CD4-positive, alpha-beta T cell treated with Interleukin-12 subunit alpha and Interleukin-12 subunit beta, for 1 hour (primary cell): ENCODE data around the gene ATP6V0D1.
"Not testable (repeated sequence)": the region's sequence is repeated elsewhere in the genome, so short reads cannot be mapped to it uniquely, and the experiment has no call there.

ENCODE experiments used
- DNase-seq: peaks from one replicate; pipeline ENCODE4 v3.0.0-alpha.2; 2020

ATP6V0D1 gene

GRCh38 chr16:67480833-67481560 is at the start of gene ATP6V0D1:
TSS of gene ATP6V0D1 (minus strand) at chr16:67481157. CDS start at chr16:67481086, 71 bp downstream.
- peak; percentile 99 for DNase-seq

DNA sequence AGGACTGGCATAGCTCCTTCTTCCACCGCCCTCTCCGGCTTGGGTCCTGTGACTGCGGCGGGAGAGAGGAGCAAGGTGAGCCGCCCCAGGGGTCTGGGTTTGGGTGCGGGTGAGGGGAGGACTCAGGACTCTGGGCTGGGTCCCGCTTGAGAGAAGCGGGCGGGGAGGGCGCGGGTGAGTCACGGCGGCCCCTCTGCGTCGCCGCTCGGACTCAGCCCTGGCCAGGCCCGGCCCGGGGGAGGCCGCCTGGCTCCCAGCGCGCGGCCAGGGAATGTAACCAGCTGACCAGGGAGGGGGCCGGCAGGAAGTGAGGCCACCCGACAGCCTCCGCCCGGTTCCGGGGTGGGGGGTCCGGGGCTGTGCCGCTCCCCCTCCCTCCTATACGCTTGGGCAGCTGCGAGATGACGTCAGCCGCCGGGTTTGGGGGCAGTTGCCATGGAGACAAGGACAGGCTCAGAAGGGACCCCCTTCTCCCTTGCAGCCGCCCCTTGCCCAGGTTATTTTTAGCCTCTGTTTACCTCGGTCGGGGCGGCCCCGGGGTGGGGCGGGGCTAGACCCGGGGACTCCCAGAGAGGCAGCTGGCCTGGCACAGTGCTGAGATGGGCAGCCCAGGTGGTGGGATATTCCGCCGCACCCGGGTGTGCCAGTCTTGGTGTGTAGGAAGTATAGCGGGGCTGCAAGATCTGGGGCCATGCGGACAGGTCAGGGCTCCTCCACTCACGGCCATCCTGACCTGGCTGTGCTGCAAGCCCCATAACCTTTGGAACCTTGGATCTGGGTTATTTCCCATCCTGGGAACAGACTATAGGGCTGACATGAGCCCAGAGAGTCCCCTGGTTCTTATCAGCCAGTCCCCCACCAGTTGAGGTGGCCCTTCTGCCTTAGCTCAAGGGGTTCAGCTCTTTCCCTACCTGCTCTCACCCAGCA is 49.3 kb upstream of the ATP6V0D1 start:
- peak; percentile 55 for DNase-seq

DNA sequence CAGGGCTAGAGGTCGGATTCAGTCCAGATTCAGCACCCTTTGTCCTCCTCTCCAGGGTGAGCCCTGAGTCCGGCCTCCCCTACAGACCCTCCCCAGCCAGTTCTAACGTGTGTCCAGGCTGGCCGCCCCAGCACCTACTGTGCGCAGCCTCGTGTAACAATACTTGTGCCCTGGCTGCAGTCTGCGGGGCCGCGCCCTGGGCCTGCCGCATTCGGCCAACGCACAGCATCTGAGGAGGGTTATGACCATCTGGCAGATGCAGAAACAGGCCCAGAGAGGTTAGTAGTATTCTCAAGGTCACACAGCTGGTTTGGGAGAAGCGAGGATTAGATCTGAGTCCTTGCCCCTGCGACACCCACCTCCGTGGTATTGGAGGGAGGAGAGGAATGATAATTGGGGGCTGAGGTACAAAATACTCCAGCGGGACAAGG is 48.6 kb upstream of the ATP6V0D1 start:
- DNase-seq, result no peak

- DNase-seq, result no peak
These were observed 48.1 kb upstream of the ATP6V0D1 start for GRCh38 chr16:67528870-67529581.

- DNase-seq, result peak; percentile 62
These were observed 47.4 kb upstream of the ATP6V0D1 start, which contains the start of gene RIPOR1 for GRCh38 chr16:67528222-67528869. TSS of gene RIPOR1 (plus strand) at chr16:67528829. CDS start at chr16:67538447, 9,618 bp downstream.

DNA sequence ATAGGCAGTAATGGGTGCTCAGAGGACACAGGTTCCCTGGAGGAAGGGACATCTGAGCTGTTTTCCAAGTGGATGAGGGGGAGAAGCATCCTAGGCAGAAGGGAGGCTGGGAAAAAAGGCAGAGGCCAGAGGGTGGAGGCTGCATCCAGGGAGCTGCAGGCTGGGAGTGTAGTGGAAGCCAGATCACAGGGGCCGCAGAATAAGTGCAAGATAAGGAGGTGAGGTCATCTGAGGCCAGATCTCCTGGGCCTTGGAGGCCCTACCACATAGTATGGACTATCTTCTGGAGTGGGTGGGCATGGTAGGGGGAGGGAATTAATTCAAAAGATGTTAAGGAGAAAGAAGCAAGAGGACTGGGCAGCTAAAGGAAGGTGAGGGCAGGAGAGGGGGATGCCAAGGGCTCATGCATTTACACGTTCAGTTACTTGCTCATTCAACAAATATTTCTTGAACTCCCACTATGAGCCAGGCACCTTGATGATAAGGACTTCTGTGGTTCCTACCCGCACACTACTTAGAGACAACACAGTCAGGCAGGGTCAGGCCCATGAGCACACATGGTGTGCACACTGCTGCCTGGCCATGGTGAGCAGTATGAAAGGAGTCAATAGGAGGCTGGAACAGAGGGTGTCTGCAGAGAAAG is 45.3 kb upstream of the ATP6V0D1 start:
- DNase-seq, result no peak

DNA sequence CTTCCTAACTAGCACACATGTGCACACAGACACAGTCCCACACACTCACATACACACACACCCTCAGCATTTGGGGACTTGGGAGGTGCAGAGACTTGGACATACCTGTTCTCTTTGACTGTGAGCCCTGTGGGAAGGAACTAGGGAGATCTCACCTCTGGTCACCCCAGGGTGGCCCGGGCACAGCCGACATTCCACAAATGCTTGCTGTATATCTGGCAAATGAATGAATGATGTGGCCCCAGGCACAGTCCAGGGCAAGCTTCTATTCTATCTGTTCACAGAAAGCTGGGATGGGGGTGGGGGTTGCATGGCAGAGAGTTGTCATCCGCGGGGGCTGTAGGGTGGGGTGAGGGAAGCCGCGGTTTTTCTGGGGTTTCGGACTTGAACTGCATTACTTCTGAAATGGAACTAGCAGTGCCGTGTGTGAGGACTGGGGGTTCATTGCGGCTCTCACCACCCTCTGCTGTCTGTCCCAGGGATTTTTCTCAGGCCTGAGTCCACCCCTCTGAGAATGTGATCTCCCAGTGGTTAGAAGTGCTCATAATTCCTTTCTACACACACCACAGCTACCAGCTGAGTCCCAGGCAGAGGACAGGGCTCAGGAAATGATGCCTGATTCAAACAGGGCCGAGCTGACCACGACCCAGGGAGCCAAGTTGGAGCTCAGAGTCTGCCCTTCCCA is 44.4 kb upstream of the ATP6V0D1 start:
- no peak for DNase-seq

- DNase-seq, result peak; percentile 98
These were observed 40.3 kb upstream of the ATP6V0D1 start for GRCh38 chr16:67521095-67521804.

GRCh38 chr16:67519242-67519641 is 38.3 kb upstream of the ATP6V0D1 start:
- no peak for DNase-seq

GRCh38 chr16:67518676-67519075 is 37.7 kb upstream of the ATP6V0D1 start:
- DNase-seq, result no peak

- no peak for DNase-seq
These were observed 36.9 kb upstream of the ATP6V0D1 start for GRCh38 chr16:67517661-67518423.

- no peak for DNase-seq
These were observed 36.1 kb upstream of the ATP6V0D1 start for GRCh38 chr16:67517155-67517445.

GRCh38 chr16:67516296-67517154 is 35.6 kb upstream of the ATP6V0D1 start:
- no peak for DNase-seq

GRCh38 chr16:67514382-67514828 is 33.4 kb upstream of the ATP6V0D1 start:
- peak; percentile 86 for DNase-seq

- not testable (repeated sequence) for DNase-seq
These were observed 32.9 kb upstream of the ATP6V0D1 start for GRCh38 chr16:67513892-67514291.

DNA sequence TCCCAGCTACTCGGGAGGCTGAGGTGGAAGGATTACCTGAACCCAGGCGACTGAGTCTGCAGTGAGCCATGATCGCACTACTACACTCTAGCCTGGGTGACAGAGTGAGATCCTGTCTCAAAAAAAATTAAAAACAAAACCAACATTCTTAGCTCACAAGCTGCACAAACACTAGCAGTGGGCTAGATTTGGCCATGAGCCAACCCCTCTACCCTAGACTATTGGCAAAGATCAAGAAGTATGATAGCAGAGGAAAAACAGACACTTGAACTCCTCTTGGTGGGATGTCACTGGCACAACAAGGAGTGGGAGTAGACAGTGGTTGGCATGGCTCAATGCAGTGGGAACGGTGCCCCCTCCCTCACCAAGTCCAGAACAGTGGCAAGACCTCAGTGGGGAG is 28.1 kb upstream of the ATP6V0D1 start:
- no peak for DNase-seq

GRCh38 chr16:67506468-67506867 is 25.5 kb upstream of the ATP6V0D1 start:
- no peak for DNase-seq

DNA sequence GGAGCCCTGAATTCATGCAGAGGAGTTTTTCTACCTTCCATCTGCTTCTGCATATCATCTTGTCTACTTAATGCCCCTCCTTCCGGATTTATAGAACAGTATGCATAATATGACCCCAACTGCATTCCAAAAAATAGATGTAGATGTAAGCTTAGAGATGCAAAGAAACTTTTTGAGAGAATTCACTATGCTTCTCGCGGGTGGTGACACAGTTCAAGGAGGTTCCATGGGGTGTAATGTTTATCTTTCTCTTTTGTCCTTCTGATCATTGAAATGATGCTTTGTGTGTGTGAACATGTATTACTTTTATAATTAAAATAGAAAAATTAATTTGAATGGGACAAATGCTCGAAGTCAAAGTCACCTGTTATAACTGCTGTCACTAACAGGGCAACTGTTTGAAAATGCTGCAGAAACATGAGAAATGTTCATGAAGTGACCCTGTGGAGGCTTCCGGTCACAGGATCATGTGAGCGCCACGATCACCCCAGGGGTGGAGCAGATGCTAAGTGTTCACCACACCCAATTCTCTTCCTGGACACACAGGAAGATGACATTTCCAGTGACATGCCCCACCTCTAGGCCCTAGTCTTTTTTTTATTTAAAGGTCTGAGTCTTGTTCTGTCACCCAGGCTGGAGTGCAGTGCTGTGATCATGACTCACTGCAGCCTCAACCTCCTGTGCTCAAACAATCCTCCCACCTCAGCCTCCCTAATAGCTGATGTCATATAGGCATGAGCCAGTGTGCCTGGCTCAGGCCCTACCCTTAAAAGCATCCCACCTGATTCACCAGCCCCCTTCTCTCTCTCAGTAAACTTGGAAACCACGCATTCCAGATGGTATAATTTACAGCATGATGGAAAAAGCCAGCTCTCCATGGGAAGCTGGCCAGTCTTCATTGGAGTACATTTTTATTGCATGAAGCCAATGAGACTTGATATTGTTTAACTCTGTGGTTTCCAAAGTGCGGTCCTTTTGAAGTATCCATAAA is 23.4 kb upstream of the ATP6V0D1 start:
- DNase-seq, result peak; percentile 72
